OCI-LY1 (cell line): ENCODE measurements around the gene NAALADL1.

Source experiments
- H2AFZ ChIP-seq: fragments of 200-600 bp; sonication (generic), shearing (Covaris generic); 2 replicates; pipeline ENCODE4 v1.6.0; 2014; ENCODE audit warnings: antibody characterized with exemption, mild to moderate bottlenecking, low read length
- H3F3A ChIP-seq: fragments of 200-600 bp; sonication (generic), shearing (Covaris generic); 2 replicates; pipeline ENCODE4 v1.6.0; 2014; ENCODE audit warnings: mild to moderate bottlenecking, antibody characterized with exemption, low read length, moderate library complexity; ENCODE audit not compliant: insufficient read depth
- H3K27ac ChIP-seq: fragments of 200-600 bp; sonication (generic); 2 replicates; pipeline ENCODE4 v1.5.1; 2014; ENCODE audit warnings: low read length, mixed run types, mild to moderate bottlenecking, low read depth; ENCODE audit not compliant: poor library complexity, severe bottlenecking
- H3K27me3 ChIP-seq: fragments of 200-600 bp; sonication (generic); 2 replicates; pipeline ENCODE4 v1.6.0; 2014; ENCODE audit warnings: antibody characterized with exemption, mild to moderate bottlenecking, low read length, moderate library complexity; ENCODE audit not compliant: insufficient read depth
- H3K36me3 ChIP-seq: fragments of 200-600 bp; sonication (generic); 2 replicates; pipeline ENCODE4 v1.6.1; 2014; ENCODE audit warnings: mild to moderate bottlenecking, antibody characterized with exemption, low read length, moderate library complexity, mixed read lengths; ENCODE audit not compliant: insufficient read depth
- H3K4me1 ChIP-seq: fragments of 200-600 bp; sonication (generic); 2 replicates; pipeline ENCODE4 v1.5.1; 2014; ENCODE audit warnings: mild to moderate bottlenecking, low read length, moderate library complexity; ENCODE audit not compliant: insufficient read depth, severe bottlenecking
- H3K4me2 ChIP-seq: fragments of 200-600 bp; sonication (generic), shearing (Covaris generic); 2 replicates; pipeline ENCODE4 v1.6.1; 2014; ENCODE audit warnings: low read length
- H3K4me3 ChIP-seq: fragments of 200-600 bp; sonication (generic); 2 replicates; pipeline ENCODE4 v1.5.1; 2014; ENCODE audit warnings: low read length, low read depth, mild to moderate bottlenecking, mixed read lengths; ENCODE audit not compliant: poor library complexity, severe bottlenecking
- H3K79me2 ChIP-seq: fragments of 200-600 bp; shearing (Covaris generic); 2 replicates; pipeline ENCODE4 v1.6.1; 2016; ENCODE audit warnings: mixed run types, low read length, mixed read lengths; ENCODE audit not compliant: insufficient read depth
- H3K9ac ChIP-seq: fragments of 200-600 bp; sonication (generic), shearing (Covaris generic); 2 replicates; pipeline ENCODE4 v1.6.1; 2014; ENCODE audit warnings: mild to moderate bottlenecking, low read length, mixed read lengths
- H3K9me2 ChIP-seq: fragments of 200-600 bp; sonication (generic), shearing (Covaris generic); 2 replicates; pipeline ENCODE4 v1.6.1; 2014; ENCODE audit warnings: low read depth, mild to moderate bottlenecking, low read length, mixed read lengths
- H3K9me3 ChIP-seq: fragments of 200-600 bp; shearing (Covaris generic); 2 replicates; pipeline ENCODE4 v1.6.1; 2014; ENCODE audit warnings: low read length, mixed read lengths
- H4K20me1 ChIP-seq: fragments of 200-600 bp; sonication (generic), shearing (Covaris generic); 2 replicates; pipeline ENCODE4 v1.6.0; 2016; ENCODE audit warnings: mild to moderate bottlenecking, low read length; ENCODE audit not compliant: insufficient read depth
- EZH2 ChIP-seq: fragments of 200-600 bp; sonication (generic), shearing (Covaris generic); IDR thresholded peaks from 2 replicates; pipeline ENCODE4 v1.8.0; 2017; ENCODE audit warnings: borderline replicate concordance, mixed run types, mild to moderate bottlenecking, antibody characterized with exemption, low read length, moderate library complexity, mixed read lengths
- TF ChIP-seq, protein P1 (sequence below): fragments of 200-600 bp; sonication (generic), shearing (Covaris generic); IDR thresholded peaks from 2 replicates; pipeline ENCODE4 v1.5.1; 2017; ENCODE audit warnings: mild to moderate bottlenecking, antibody characterized with exemption, low read length, moderate library complexity, mixed read lengths

Gene NAALADL1

DNA sequence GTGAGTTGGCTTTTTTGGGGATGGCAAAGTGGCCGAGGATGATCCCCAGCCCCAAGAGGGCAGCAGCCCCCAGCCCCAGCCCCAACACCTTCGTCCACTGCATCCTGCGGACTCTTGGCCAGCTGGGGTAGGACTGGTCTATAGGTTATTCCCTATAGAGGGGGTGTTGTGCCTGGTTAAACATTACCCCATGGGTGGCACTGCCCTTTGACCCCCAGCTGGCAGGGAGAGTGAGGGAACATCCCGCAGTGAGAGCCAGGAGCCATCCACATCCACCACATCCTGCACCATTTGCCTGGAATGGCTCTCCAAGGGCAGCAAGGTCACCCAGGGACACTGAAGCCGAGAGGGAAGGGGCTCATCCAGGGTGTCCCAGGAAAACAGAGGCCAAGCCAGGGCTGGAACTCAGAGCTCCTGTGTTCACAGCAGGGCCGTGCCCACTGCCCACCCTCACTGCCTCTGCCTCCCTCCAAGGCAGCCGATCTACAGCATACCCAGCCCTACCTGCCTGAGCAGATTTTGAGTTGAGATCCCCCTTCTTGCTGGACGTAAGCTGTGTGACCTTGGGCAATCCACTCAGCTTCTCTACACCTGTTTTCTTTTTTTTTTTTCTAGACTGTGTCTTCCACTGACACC is at the start of gene NAALADL1:
NAALADL1 (minus strand) TSS at position 135 of the 636 bp plus-strand sequence; CDS start at position 103, 32 bp downstream.
- Histone ChIP-seq H3K27me3 (no peaks in the 10 kb centered on the region), H4K20me1 (no peaks in the 10 kb centered on the region), H3K9ac (no peak within 1 kb of the TSS), H3K9me3 (no peaks in the 10 kb centered on the region), H3K9me2 (no peaks in the 10 kb centered on the region), H3K4me2 (no peak within 1 kb of the TSS), H3K79me2 (no peaks in the 10 kb centered on the region), H3K4me1 (peaks cover 16% of the 10 kb centered on the region), H2AFZ (no peak within 1 kb of the TSS), H3F3A (no peaks in the 10 kb centered on the region), H3K27ac (no peak within 1 kb of the TSS), H3K36me3 (no peaks in the 10 kb centered on the region), H3K4me3 (no peak within 1 kb of the TSS)
- TF ChIP-seq EZH2: no peak
- TF ChIP-seq, protein P1, sequence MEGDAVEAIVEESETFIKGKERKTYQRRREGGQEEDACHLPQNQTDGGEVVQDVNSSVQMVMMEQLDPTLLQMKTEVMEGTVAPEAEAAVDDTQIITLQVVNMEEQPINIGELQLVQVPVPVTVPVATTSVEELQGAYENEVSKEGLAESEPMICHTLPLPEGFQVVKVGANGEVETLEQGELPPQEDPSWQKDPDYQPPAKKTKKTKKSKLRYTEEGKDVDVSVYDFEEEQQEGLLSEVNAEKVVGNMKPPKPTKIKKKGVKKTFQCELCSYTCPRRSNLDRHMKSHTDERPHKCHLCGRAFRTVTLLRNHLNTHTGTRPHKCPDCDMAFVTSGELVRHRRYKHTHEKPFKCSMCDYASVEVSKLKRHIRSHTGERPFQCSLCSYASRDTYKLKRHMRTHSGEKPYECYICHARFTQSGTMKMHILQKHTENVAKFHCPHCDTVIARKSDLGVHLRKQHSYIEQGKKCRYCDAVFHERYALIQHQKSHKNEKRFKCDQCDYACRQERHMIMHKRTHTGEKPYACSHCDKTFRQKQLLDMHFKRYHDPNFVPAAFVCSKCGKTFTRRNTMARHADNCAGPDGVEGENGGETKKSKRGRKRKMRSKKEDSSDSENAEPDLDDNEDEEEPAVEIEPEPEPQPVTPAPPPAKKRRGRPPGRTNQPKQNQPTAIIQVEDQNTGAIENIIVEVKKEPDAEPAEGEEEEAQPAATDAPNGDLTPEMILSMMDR: no peak

- Histone ChIP-seq H3K4me3 (no peak overlapping the region), H3K27me3 (no peaks in the 10 kb centered on the region), H3K79me2 (no peaks in the 10 kb centered on the region), H2AFZ (no peak overlapping the region), H3K4me2 (no peak overlapping the region), H3K9ac (no peak overlapping the region), H3K4me1 (peaks cover 17% of the 10 kb centered on the region), H3K9me3 (no peaks in the 10 kb centered on the region), H4K20me1 (no peaks in the 10 kb centered on the region), H3K9me2 (no peaks in the 10 kb centered on the region), H3F3A (0 out of 2 replicates have a peak, but pooled peaks cover under 1% of the 10 kb centered on the region), H3K36me3 (peaks cover 26% of the 10 kb centered on the region; the same call in 1 of the 2 replicates), H3K27ac (no peak overlapping the region)
- TF ChIP-seq, protein P1: no peak
Measured at GRCh38 chr11:65107751-65108468, 49.6 kb upstream of the NAALADL1 start.

- H3K9me3 ChIP-seq: no peaks in the 10 kb centered on the region
- H3K4me3 ChIP-seq: no peak overlapping the region
- H2AFZ ChIP-seq: no peak overlapping the region
- H3K4me1 ChIP-seq: peaks cover 13% of the 10 kb centered on the region
- H3K9ac ChIP-seq: no peak overlapping the region
- H4K20me1 ChIP-seq: no peaks in the 10 kb centered on the region
- H3F3A ChIP-seq: no peaks in the 10 kb centered on the region
- H3K27ac ChIP-seq: no peak overlapping the region
- H3K4me2 ChIP-seq: no peak overlapping the region
- H3K36me3 ChIP-seq: peaks cover 26% of the 10 kb centered on the region; the same call in 1 of the 2 replicates
- TF ChIP-seq EZH2: no peak
- H3K27me3 ChIP-seq: no peaks in the 10 kb centered on the region
- no peaks in the 10 kb centered on the region for H3K79me2 ChIP-seq
- H3K9me2 ChIP-seq: no peaks in the 10 kb centered on the region
Measured at GRCh38 chr11:65107078-65107477, 48.7 kb upstream of the NAALADL1 start.
